NCI-H2029 (cell line): ENCODE measurements around the gene ABCB8.

Experiments used
- DNase-seq: peaks from one replicate; lab custom pipeline; 2025; lab: John Stamatoyannopoulos, UW

Gene ABCB8

DNA sequence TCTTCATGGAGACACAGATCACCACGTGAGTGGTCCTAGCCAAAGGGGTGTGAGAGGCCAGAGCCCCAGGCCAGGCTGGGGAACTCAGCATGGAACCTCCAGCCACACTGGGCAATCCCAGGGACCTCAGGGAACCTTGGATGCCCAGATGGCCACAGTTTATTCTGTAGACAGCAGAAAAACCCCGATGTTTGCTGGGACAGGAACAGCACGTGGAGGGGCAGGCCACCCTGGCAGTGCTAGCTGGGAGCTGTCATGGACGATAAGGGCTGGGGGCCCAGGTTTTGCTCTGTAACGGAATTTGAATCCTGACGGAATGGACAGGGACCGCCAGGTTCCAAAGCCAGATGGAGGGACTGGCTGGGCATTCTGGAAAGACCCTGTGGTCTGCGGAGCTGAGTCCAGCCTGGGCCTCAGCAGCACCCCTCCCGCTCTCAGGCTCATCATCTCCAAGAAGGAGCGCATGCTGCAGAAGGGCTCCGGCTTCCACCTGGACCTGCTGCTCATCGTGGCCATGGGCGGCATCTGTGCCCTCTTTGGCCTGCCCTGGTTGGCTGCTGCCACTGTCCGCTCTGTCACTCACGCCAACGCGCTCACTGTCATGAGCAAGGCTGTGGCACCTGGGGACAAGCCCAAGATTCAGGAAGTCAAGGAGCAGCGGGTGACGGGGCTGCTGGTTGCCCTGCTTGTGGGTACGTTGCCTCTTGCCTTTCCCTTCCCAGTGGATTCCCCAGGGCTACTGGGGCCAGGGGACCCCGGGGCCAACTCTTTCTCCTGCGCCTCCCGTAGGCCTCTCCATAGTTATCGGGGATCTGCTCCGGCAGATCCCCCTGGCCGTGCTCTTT lies 46.8 kb downstream of the ABCB8 start:
- no peak for DNase-seq

DNA sequence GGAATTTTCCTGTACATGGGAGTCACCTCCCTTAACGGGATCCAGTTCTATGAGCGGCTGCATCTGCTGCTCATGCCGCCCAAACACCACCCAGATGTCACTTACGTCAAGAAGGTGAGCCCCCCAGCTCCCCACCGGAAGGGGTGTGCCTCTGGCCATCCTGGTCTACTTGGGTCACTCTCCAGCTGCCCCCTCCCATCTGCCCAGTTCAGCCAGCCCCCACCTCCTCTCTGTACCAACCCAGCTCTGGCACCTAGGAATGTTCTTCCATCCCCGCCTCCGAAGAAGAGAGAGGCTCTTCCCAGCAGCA lies 47.4 kb downstream of the ABCB8 start:
- no peak for DNase-seq

DNA sequence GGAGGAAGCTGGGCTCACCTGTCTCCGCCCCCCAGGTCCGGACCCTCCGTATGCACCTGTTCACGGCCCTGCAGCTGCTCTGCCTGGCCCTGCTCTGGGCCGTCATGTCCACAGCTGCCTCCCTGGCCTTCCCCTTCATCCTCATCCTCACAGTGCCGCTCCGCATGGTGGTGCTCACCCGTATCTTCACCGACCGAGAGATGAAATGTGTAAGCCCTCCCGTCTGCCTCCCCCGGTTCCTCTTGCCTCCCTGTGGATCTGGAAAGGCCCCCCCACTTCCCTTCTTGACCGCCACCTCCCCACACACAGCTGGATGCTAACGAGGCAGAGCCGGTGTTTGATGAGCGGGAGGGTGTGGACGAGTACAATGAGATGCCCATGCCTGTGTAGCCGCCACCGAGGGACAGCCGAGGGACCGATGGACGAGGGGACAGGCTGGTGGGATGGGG lies 47.8 kb downstream of the ABCB8 start:
- no peak for DNase-seq

DNA sequence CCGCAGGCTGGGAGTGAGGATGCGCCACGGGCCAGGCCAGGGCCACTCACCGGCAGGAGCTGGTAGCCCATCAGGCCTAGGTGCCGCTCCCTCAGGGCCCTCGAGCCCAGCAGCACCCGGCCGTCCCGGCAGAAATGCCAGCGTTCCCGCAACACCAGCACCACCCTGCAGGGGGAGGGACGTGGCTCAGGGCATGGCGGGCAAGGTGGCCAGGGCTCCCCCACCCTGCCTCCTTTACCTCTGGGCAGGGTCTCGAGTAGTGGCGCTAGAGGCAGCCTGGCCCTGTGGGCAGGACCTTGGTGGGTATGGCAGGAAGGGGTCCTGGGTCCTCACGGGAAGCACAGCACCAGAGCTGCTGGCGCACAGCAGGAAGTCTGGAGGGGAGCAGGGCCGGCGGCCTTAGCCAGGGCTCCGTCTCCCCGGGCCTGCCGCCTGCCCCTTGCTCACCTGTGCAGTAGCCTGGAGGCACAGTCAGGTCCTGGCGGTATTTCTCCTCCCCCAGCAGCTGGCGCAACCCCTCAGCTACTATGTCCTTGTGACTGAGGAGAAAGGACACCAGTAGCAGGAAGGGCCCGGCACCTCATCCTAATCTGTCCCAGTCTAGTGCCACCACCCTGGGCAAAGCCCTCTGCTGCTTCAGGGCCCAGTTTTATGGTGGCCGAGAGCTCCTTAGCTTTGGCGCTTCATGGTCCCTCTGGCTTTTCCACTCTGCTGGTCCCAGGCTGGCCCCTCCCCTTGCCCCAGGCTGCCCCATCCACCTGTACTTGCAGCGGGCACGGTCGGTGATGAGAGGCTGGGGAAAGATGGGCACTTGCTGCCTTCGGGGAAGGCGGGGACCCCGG lies 48.8 kb downstream of the ABCB8 start:
- DNase-seq, result no peak

DNA sequence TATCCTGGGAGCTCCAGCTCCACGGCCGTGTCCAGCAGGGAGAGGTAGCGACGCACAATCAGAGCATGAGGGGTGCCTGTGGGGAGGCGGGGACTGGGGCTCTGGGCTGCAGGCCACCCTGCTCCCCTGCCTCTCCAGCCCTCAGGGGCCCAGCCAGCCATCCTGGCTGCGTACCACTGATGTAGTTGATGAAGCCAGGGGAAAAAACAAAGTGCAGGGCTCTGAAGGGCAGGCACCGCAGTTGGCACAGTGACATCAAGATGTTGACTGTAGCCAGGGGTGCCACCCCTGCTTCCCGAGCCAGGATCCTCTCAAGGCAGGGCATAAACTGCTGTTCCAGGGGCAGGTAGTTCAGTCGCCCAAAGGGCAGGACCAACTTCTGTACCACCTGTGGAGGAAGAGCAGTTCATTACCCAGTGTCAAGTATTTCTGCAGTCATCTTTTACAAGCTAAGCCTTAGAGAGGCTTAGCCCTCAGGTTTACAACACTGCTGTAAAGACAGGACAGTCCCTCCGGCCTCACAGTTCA lies 49.5 kb downstream of the ABCB8 start:
- DNase-seq, result no peak

DNA sequence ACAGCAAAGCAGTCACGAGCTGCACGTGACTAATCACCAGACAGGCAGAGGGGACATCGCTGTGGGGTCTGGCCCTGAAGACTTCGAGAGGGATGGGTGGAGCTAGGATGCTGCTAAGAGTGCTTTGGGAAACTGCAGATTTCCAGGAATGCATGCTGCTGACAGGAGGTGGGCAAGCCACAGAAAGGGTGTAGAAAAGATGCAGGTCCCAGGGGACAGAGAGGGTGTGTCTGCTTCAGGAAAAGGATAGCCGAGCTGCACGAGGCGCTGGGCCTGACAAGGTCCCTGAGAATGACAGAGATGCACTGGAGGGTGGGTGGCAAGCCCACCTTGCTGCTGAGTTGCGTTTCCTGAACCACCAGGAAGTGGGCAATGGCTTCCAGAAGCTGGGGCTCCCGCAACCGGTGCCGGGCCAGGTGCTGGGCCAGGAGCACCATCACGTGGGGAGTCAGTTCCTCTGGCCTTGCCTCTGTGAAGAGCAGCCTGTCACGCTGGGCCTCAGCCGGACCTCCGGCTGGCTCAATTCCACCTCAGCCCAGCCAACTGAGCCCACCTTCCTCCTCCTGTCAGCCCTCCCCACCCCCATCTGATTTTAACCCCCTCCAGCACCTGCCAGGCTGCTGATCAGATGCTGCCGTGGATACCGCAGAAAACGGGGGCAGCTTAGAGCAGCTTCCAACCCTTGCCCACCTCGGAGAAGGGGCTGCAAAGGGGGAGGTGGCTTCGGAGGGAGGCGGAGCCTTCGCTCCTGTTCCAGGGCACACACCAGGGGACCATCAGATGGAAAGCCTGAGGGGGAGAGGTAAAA lies 50.2 kb downstream of the ABCB8 start:
- no peak for DNase-seq

DNA sequence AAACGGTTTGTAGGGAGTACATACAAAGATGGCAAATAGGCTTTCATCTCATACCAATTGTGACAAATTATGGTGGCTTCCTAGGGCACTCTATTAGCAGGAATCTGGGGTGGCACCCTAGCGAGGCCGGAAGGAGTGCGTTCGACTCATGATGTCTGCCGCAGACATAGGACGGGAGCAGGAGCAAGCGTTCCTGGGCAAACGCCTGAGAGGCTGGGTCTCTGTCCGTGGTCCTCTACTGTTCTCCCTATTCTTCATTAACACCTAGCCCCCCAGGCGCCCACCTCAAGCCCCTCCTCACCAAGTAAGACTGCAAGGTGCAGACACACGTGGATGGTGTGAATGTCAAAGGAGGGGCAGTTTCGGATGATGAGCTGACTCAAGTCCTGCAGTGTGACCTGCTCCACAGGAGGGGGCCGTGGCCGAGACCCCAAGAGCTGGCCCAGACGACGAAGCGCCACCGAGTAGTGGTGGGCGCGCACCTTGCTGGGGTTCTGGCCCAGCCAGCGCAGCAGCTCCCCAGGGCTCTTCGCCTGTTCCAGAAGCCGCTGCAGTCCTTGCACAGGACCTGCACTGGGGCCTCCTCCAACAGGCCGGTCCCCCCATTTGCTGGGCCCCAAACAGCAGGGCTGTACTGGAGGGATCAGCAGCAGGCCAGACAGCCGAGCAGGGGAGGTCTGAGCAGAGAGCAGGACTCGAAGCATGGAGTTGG lies 51.1 kb downstream of the ABCB8 start:
- DNase-seq, result no peak

DNA sequence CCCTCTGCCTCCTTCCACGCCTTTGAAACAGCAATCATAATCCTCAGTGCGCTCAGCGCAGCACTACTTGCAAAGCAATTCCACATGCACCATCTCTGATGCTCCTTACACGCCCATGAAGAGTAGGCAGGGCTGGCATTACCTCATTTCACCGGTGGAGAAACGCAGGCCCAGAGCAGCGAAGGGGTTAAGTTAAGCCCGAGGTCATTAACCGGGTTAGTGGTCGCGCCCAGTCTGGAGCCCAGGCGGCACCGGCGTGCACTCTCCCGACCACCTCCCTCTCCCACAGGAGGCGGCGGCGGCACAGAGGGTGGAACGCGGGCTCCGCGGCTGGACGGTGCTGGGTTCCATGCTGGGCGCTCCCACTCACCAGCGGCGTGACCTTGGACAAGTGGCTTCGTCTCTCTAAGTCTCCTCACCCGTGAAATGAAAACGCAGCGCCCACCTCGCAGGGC lies 51.8 kb downstream of the ABCB8 start:
- no peak for DNase-seq

DNA sequence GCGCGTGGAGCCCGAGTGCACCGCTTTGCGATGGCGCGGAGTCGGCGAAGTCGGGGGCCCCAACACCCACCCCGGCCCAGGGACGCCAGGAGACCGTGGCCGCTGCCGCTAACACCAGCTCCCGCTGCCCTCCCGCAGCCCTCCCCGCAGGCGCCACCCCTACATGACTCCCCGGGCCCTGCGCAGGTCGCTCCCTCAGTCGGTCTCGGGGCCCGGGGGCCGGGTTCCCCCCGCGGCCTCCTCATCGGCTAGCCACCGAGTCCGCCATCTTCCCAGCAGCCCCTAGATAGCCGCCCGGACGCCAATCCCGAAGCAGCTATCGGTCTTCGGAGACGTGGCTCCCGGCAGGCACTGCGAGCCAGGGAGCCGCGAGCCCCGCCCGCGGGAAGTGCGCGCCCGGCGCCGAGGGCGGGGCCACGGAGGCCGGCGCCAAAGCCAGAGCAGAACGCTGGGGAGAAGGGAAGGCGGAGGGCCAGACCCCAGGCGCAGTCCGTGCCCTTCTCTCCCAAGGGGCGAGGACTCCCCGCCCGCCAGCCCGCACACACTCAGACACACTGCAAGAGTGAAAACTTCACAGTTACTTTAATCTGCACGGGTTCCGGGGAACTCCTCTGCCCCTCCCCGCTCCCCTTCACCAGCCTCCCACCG lies 52.4 kb downstream of the ABCB8 start, which contains the start of gene FASTK:
FASTK (minus strand) TSS at position 288 of the 648 bp plus-strand sequence; CDS start at position 245, 43 bp downstream.
- peak; percentile 83 for DNase-seq

DNA sequence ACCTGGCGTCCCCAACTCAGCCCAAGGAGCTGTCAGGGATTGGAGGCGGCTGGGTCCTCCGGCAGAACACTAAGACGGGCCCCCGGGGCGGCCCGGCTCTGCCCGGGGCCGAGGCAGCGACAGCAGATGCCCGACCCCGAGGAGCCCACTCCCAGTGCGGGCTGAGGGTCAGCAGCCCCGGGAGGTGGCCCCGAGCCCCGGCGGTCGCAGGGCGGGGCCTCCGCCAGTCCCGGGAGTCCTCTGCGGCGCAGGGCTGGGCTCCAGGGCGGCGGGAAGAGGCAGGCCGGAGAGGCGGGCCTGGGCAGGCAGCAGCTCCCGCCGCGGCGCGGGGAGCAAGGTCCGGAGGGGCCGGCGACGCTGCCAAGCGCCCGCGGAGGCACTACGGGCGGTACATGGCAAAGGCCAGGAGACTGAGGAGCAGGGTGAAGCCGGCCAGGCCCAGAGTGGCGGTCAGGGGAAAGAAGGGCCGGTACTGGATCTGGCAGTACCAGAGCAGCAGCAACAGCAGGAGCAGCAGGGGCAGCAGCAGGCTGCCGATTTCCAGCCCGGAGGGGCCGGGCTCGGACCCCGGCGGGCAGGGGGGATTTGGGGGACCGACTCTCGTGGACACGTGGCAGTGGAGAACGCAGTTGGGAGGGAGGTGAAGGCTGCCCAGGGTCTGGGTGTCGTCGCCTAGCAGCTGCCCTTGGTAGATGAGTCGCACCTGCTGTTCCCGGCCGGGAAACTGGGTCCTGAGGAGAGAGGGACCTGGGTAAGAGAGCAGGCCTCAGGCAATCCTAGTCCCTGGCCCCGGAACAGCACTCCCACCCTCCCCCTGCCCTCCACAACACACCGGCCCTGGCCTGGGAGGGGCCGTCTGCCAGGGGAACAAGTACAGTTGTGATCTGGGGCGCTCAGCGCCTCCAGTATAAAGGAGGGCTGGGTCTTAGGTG lies 53.2 kb downstream of the ABCB8 start:
- DNase-seq, result no peak

DNA sequence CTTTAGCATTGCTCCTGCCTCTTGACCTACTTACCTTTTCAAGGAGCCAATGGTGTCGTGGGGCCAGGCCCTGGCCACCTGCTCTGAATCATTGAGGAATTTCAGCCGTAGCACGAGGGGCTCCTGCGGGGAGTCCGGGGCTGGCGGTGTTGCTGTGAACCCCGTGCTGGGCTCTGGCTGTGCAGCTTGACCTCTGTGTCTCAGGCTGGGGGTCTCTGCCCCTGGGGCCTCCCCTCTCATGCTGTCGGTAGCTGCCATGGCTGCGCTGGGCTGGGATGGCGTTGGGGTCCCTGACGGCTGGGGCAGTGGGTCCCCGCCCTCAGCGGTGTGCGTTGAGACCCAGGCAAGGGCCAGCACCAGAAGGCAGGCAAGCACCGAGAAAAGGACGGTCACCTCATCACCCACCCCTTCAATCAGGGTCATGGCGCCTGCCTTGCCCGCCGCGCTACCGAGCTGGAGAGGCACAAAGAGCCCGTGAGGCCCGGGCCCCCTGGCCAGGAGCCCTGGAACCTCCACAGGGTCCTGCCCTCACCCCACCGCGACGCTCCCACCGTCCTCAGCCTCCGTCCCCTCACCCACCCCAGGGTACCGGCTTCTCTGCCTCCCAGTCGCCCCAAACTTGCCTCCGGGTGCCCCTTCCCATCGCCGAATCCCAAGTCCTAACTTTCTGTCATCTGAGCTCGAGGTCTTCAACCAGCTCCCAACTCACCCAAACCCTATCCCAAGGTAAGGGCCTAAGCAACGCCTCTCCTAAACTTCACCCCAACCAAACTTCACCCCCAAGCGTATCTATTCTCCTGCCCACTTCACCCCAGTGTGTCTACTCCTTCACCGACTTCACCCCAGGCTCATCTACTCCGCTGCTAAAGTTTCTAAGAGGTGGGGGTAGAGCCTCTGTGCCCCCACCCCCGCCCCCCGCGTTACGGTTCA lies 54.2 kb downstream of the ABCB8 start:
- no peak for DNase-seq

DNA sequence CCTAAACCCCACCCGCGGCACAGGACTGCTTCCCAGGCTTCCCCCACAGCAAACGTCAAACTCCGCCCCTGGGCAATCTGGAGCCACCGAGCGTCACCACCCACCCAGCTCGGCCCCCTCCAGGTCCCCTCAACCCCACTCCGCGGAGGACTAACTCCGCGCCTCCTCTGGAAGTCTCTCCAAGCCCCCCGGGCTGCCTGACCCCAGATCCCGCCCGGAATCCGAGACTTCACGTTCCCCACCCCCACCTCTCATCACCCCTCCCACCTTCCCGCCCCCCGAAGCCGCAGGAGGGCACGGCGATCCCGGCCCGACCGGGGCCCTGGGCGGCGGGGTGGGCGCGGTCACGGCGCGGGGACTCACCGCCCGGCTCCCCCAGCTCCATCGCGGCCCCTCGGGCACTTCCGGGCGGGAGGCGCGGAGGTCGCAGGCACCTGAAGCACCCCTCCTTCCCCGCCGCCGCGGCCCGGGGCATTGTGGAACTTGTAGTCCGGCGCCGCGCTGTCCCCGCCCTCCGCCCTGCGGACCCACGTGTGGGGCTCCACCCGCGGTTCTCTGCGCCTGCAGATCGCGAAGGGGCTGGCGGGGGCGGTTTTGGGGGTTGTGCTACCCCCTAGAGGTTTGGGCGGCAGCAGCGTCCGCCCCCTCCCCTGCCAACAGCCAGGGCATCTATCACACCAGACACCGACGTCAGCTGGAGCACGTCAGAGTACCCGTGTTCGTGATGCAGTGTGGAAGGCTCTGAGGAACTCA lies 55.0 kb downstream of the ABCB8 start, which contains the start of gene TMUB1:
TMUB1 (minus strand) TSS at position 423 of the 753 bp plus-strand sequence. CDS start 930 bp downstream, outside the sequence.
- DNase-seq, result no peak

DNA sequence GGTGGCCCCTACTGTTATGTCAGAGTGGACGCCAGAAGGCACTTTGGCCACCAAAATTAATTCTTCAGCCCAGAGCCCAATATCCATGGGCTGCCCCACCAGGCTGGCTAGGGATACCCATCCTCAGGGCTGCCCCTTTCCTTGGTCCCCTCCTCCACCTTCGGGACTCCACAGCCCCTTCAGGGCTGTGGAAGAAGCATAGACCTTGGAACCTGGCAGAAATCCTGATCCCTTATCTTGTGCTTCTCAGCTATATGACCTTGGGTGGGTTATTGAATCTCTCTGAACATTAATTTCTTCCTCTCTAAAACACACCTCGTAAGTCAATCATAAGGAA lies 55.5 kb downstream of the ABCB8 start:
- DNase-seq, result no peak

DNA sequence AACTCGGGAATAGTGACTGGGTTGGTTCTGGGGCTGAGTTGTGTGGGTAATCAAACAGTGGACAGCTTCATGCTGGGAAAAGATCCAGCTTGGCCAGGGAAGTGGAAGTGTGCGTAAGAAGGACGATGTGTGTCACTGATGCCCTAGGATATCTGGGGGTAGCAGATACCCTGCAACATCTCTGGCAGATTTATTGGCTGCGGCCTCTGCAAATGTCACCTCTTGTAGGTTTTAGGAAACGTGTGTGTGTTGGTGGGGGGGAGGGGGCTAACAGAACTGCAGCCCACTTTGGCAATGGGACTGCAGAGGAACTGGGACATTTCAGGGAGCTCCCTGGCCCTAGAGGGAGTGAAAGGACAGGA lies 57.1 kb downstream of the ABCB8 start:
- no peak for DNase-seq

DNA sequence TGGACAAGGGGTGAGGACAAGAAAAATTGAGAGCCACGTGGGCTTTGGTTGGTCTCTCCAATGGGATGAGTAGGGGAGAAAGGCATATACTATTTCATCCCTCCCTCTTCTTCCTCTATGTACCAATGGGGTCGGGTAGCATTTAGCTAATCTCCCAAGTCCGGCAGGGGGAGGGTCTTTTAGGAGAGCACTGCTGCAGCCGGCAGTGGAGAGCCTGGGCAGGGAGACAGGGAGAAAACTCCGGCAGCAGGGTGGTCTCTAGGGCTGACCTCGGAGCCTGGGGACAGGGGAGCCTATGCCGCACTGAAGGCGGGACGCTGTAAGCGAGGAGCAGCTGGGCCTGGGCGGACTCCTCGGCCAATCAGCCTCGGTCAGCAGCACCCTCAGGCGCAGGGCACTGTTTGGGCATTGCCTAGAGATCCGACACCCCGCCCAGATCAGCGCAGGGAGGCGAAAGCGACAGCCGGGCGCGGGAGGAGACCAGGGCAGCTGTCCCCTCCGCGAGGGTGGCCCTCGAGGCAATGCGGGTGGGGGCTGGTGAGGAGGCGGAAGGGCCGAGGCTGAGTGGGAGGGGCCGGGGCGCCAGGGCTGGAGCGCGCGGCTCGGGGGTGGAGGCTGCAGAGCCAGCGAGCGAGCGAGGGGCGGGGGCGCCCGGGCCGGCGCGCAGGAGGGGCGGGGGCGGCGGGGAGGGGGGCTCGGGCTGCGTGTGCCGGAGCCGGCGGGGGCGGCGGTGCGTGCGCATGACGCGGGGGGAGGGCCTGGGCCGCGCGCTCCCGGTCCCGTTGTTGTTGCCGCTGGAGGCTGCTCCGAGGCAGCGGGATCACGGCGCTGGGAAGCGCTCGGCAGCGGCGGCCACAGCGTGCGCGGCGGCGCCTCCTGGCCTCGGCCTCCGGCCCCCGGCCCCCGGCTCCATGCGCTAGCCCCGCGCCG lies 57.7 kb downstream of the ABCB8 start, which contains the start of gene AGAP3:
AGAP3 (plus strand) TSS at position 785 of the 930 bp plus-strand sequence. CDS start 267 bp downstream, outside the sequence.
- peak; percentile 73 for DNase-seq

DNA sequence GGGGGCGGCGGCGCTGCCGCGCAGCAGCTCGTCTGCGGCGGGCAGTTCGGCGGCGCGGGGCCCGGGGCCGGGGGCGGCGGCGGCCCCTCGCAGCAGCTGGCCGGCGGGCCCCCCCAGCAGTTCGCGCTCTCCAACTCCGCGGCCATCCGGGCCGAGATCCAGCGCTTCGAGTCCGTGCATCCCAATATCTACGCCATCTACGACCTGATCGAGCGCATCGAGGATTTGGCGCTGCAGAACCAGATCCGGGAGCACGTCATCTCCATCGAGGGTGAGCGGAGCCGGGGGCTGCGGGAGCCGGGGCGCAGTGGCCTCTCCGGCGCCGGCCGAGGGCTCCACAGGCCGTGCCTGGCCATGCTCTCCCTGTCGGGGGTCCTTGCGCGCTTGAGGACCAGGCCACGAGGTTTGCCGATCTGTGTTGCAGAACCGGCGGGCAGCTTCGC lies 58.6 kb downstream of the ABCB8 start:
- DNase-seq, result no peak
